SKM-1 treated with dmso at 0.1 percent for 144 hours (cell line): Measurements from ENCODE around the gene KCNF1.

ENCODE experiments used
- DNase-seq: peaks from one replicate; lab custom pipeline; 2025; ENCODE audit not compliant: unreplicated experiment; lab: John Stamatoyannopoulos, UW

KCNF1 gene

DNA sequence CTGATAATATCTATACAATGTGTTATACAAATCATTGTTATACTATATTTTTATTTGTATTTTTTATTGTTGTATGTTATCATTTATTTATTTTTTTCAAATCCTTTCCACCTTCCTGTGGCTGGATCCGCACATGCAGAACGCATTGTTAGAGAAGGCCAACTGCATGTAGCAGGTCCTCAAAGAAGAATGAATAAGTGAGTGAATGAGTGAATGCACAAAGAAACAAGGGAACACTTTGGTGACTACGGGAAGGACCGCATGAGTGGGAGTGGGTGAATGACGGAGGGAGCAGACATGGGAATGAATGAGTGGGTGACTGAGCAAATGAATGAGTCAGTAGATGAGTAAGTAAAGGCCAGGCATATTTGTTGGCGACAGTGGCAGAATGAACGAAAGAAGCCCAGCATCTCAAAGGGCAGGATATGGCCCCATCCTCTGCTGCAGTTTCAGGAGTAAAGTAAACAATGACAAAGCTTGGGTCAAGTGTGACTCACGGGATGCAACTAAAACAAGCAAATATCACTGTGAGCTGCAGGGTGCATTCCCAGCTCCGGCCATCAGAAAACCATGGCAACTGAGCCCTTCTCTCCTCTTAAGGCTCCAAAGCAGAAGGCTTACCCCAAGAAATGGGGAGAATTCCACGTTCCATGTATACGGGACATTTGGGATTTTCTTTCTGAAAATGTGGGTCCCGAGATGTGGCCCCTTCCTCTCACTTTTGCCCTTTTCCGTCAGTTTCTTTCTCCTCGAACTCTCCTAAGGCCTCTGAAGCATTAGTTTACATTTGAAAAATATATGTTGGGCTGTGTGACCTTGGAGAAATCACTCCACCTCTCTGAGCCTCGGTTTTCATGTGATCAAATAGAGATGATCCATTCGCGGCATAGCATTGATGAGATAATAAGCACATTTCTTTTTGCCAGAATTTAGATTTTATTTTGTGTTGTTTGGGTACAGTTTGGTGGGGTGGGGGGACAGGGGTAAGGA is 24.5 kb downstream of the KCNF1 start:
- no peak for DNase-seq

DNA sequence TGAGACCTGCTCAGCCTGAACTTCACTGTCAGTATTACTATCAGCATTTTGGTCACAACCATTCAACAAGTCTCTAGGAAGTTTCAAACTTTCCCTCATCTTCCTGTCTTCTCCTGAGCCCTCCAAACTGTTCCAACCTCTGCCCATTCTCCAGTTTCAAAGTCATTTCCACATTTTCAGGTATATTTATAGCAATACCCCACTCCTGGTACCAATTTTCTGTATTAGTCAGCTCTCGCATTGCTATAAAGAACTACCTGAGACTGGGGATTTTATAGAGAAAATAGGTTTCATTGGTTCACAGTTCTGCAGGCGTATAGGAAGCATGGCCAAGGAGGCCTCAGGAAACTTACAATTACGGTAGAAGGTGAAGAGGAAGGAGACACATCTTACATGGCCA is 27.3 kb downstream of the KCNF1 start:
- DNase-seq: no peak

DNA sequence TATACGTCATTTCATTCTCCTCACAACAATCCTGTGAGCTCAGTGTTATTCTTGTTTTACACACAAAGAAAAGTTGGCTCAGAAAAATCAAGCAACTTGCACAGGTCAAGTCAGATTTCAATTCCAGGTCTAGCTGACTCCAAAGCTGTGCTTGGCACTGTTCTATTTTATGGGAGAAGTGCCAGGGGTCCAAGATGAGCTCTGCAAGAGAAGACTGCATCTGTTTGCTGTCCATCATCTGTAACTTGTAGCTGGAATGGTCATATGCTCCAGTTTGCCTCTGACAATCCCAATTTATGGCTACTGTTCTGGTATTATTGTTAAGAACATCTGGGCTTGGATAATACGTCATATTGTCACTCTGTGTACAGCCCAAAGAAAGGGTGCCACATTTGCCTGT is 28.9 kb downstream of the KCNF1 start:
- DNase-seq: no peak

DNA sequence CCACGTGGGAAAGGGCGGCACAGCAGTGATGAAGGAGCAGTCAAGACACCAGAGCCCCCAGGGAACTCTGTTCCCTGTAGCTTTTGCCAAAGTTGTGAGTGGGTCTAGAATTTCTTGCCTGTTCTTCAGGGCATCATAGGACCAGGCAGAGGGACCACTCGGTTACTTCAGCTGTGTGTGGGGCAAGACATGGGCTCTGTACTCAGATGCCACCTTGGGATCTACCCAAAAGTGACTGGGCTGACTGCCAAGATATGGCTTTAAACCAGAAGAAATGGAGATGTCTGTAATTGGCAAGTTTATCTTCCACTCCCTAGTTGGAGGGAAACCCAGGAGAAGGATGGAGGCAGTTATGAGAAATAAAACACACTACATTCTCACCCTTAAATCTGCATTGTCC is 29.6 kb downstream of the KCNF1 start:
- DNase-seq: no peak

DNA sequence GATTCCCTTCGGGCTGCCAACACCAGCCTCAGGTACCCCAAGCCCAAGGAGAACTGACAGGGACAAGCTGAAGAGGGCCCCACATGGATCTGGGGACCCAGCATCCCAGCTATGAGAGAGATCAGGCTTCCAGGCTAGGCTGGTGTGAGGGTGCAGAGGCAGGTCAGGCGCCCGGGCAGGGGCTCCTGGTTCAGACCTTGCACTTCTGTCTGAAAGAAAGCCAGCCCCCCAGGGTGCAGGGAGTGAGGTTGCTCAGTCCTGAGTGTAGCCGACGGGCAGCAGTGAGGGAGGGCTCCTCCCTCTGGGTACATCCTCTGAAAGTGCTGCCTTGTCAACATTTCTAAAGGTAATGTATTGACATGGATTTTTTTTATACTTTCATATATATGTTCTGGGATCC is 33.1 kb downstream of the KCNF1 start:
- DNase-seq: no peak

DNA sequence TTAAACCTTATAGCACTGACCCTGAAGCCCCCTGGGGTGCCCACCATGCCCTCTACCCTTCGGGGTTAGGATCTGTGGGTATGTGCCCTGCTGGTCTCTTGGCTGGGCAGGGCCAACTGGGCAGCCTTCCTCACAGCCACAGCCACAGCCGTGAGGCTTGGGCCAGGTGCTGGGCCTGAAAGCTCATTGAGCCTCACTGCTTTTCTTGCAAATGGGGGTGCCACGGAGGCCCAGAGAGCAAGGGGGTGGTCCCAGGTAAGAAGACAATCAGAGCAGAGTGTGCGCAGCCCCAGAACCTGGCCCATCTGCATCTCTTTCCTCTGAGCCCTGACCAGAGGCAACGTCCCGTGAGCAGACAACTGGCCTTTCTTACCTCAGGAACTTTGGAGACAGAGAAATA is 34.7 kb downstream of the KCNF1 start:
- no peak for DNase-seq

DNA sequence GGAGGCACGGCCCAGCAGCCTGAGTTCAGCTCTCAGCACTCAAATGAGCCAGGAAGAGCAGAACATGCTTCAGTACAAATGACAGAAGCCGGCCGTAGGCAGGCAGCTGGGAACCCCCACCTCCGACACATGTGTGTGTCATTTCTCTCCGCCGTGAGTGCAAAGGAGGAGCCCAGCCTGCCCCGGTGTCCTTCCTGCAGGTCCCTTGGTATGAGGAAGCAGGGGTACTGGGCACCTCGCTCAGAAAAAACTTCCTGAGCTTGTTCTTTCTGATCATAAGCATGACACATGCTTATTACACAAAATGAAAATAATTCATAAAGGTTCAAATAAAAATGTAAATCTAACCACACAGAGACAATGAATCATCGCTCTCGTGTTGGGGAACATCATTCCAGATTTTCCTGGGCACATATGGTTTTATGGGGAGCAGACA is 35.3 kb downstream of the KCNF1 start:
- DNase-seq: no peak

DNA sequence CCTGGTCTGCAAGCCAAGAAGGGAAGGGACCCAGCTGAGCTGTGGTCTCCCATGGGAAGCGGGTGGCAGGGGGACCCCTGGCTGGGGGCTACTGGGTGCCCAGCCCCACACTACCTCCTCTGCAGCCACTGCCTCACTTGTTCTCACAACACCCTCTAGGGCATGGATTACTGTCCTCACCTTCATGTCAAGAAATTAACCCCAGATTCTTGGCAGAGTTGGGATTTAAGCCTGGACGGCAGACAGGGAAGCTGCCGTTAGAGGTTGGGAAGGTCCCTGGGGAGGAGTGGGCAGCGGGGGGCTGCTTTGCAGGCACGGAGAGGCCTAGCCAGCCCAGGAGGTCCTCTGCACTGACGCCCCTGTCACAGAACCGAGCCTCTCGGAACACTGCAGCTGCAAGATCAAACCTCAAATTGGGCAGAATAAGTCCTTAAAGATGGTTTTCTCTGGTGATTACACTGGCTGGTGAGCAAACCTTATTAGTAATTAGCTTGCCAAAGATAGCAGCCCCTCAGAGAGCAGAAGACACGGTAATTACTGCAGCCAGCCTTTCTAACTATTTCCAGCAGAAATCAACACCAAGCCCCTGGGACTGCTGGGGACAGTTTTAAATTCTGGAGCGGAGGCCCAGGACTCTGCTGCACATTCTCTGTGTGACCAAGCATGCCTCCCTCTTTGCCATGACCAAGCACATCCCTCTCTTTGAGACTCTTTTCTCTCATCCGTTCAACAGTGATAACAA is 35.9 kb downstream of the KCNF1 start:
- DNase-seq: no peak

DNA sequence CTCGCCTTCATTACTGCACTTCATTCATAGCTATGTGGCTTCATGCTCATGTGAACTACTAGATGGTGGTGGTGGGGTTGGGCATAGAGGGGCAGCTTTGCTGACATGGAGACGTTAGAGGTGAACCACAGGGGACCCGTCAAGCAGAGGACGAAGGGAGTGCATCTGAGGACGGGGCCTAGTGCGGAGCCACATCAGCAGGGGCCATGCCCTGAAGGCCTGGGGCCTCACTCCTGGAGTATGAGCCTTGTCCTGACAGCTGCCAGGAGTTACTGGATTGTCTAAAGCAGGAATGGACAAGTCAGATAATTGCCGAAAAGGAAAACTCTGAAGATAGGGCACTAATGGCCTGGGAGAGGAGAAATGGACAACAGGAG is 36.4 kb downstream of the KCNF1 start:
- DNase-seq: no peak

DNA sequence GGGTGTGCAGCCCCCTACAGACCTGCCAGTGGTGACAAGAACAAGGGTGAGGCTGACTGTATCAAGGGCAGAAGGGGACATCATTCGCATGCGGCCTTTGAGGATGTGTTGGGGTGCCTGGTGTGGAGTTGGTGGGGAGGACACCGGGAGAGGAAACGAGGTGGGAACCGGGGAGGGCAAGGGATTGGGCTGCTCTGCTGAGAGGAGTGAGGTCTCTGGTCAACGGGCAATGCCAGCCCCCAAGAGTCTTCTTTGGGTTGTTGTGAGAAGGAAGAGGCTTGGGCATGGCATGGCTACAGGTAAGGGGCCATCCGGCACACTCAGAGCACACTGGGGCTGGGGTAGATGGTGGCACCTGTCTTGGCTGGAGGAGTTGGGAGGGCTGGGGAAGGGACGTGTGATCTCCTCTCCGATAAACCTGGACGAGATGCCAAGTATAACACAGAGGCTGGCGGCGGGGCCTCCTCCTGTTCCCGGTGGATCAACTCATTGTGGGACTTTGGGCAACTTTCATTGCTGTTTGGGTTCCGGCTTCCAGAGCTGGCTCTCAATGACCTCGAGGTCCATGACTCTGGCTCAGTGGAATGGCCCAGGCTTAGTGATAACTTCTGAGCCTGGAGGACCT is 37.0 kb downstream of the KCNF1 start:
- no peak for DNase-seq

DNA sequence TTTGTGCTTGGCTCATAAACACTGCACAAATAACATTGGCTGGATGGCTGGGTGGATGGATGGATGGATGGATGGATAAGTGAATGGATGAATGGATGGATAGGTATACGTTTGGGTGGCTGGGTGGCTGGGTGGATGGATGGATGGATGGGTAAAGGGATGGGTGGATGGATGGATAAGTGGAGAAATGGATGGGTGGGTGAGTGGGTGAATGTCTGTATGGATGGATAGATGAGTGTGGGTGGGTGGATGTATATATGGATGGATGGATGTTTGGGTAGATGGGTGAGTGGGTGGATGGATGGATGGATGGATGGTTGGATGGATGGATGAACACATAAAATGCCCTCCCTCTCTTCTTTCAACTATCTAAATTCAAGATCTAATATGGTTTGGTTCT is 38.1 kb downstream of the KCNF1 start:
- DNase-seq: no peak

DNA sequence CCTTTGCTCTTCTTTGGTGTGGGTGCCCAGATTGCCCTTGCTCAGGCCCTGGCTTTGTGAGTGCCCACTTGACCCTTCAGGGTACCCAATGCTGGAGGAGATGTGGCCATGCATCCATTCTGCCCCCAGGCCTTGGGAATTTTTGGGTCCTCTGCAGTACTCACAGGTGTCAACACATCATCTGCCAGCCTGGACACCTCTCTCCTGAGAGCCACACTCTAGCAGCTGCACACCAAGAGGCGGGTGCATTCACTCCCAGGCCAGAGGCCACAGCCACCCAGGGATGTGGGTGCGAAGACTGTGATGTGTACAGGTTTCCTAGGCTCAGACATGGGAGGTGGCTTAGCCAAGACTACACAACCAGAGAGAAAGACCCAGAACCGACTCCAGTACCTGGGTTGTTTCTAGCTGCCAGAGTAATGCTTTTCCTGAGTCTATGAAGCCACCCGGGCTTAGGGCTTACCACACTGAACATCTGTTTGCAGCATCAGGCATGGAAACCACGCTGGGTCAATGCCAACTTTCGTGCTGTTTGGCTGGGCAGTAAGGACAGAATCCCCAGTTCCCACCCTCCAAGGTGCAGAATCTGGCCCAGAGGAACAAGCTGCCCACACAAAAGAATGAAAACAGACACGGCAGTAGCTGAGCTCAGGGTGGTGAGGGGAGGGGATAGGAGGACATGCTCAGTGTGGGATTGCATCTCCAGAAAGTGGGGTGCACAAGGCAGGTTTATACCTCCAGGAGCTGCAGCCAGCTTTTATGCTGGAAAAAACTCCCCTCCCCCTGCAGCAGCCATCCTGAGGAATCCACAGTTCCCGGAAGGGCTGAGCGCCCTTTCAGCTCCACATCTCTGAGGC is 40.1 kb downstream of the KCNF1 start:
- no peak for DNase-seq

DNA sequence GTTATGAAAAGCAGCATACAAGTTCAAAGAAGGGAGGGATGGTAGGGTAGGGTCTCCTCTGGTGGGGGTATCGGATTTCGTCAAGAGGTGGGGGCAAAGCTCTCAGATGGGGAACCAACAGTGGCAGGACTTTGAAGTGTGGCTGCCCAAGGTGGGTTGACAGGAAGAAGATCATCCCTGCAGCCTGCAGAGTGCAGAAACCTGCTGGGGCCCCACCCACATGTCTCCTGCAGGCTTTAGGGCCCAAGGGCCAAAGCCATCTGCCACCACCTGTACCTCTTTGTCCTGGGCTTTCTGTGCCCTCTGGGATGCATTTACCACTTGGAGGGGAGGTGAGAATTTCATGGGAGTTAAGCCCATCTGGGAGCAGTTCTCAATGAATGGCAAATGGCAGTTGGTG is 42.7 kb downstream of the KCNF1 start:
- no peak for DNase-seq

DNA sequence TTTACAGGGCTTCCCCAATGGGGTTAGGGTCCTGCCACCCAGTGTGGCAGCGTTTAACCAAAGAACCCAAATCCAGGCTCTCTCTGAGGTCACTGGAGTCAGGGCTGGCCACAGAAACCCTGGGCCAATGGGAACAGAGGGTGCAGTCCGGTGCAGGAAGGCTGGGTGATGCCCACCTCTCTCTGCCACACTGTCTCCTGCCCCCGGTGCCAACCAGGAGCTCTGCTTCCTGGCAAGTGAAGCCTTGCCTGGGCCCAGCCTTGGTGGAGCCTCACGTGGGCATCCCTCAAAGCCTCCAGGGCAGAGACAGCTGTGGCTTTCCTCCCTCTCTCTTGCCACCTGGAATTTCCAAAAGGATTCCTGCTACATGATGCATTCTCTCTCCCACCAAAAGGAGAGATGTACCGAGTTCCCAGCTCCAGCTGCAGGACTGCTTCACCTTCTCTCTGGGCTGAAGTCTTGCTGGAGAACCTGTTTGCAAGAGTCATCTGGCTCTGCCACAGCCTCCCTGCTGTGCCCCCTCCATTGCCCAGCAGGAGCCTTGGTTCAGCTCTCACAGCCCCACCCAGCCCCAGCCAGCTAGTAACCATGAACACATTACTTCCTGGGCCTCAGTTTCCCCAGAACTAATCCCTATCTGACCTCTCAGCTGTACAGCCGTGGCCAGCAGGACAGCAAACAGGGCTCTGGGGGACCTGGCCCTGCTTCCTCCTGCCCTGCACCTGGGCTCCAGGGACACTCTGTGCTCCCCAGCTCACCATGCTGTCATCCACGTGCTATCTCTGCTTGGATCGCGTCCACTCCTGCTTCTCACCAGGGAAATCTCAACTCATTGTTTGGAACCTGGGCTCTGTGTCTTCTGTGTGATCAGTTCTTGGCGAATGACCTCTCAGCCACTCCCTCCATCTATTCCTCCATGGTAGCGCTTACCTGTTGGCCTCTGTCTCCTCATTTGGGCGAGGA is 43.4 kb downstream of the KCNF1 start:
- DNase-seq: no peak

DNA sequence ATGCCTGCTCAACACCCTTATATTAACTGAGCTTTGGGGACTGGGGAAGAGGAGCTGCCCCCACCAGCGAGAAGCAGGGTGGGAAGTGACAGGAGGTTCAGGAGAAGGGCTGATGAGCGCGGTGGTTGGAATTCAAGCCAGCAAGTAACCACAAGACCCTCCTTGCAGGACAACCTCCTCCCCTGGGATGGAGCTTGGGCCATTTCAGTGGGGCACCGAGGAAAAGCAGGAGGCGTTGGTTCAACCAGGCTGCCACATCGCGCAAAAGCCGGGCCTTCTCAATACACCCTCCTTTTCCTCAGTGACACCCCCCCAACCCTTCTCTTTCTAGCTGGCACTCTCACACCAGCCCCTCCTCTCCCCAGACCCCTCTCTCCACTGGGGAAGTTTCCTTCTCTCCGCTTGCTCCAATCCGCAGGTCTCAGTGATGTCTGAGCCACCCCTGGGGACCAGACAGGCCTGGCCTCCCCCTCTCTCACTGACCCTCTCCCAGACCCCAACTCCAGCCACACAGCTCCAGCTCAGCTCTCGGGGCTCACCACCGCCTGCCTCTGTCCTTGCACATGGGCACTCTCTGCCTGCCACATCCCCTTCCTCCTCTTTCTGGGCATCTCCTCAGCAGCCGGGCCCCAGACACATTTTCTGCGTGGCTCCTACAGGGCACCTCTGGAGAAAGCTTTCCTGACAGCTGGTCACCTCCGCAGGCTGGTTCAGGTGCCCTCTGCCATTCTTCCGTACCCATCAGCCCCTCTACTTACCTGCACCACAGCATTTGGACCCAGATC is 44.5 kb downstream of the KCNF1 start:
- no peak for DNase-seq

DNA sequence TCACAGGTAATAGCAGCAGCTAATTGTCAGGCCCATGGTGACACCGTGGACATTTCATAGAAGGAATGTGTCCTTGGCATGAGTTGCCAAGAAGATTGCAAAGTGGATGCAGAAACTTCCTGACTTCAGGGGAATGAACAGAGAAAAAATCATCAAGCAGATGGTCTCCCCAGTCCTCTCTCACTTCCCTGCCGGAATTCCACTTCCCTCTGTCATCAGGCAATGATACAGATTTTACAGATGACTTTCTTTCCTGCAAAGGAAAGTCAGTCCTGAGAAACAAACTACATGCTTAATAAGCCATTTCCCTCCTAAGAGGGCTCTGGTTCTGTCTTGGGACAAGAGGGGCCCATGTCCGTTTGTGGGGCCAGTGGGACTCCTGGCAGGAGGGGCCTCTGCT is 45.7 kb downstream of the KCNF1 start:
- no peak for DNase-seq

DNA sequence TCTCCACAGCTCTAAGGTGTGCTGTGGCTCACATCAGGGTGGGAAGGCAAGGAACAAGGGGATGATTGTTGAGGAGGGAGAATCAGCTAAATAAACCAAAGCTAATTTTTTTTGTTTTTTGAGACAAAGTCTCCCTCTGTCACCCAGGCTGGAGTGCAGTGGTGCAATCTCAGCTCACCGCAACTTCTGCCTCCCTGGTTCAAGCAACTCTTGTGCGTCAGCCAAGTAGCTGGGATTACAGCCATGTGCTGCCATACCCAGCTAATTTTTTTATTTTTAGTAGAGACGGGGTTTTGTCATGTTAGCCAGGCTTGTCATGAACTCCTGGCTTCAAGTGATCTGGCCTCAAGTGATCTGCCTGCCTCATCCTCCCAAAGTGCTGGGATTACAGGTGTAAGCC is 46.7 kb downstream of the KCNF1 start:
- DNase-seq: peak; percentile 20

DNA sequence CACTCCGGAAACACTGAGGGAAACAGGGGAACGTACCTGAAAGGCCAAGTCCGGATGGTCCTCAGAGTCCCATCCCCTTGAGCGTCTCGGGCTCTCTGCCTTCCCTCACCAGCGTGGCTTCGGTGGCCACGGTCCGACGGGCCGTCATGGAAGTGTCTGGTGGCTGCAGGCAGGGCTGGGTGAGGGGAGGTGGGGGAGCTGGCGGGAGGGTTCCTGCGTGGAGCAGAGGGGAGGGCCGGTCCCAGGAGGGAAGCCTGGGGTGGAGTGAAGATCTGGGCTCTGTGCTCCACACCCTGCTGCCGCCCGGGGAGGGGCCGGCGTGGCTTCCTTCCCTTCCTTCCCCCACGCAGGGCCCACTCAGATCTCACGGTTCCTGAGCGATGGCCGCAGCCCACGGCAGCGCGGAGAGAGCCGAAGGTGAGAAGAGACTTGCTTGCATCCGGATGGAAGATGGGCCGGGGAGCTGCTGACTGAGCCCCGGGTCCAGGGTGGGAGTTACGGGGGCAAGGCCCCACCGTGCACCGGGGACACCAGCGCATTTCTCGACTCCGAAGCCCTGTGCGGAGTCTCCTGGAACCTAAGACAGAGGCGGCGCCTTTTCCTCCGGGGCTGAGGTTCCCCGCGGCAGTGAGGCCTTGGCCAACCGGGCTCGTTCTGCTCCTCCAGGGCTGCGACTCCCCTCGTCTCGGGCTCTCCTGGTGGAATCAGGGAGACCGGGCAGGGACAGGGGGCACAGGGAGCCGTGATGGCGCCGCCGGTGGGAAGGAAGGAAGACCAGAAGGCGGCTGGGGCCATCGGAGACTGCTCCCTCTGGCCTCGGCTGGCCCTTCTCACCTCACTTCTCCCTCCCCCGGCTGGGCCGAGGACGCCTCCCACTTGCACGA is 49.1 kb downstream of the KCNF1 start:
- DNase-seq: no peak
